DMS53 treated with DMSO at 0.1 percent for 48 hours (cell line): ENCODE measurements around the gene TLR3.
A peak's percentile ranks its signal among the peaks of the same experiment; 100 is the strongest.
"Not testable (repeated sequence)": the region's sequence is repeated elsewhere in the genome, so short reads cannot be mapped to it uniquely, and the experiment has no call there.

Source experiments
- DNase-seq: peaks from one replicate; lab custom pipeline; 2025; ENCODE audit not compliant: unreplicated experiment; lab: John Stamatoyannopoulos, UW

TLR3 gene

GRCh38 chr4:186047501-186047900, 21.5 kb upstream of the TLR3 start:
- not testable (repeated sequence) for DNase-seq

- DNase-seq: not testable (repeated sequence)
These were observed 18.8 kb upstream of the TLR3 start for GRCh38 chr4:186050135-186050534.

DNA sequence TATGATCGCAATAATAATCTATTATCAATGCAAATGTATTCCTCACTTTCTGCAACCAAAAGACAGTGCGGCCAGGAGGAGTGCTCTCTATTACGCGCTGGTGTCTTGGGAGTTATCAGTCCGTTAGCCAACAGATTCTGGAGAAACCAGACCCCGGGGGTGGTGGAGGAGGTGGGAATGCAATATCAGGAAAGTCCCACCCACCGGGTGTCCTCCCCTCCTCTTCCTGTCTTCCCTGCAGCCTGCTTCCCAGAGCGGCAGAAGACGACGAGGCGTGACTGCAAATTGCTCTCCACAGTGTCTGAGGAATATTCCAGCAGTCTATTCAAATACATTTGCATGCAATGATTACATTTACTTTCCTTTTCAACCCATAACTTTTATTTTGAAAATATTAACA, 17.9 kb upstream of the TLR3 start:
- no peak for DNase-seq

DNA sequence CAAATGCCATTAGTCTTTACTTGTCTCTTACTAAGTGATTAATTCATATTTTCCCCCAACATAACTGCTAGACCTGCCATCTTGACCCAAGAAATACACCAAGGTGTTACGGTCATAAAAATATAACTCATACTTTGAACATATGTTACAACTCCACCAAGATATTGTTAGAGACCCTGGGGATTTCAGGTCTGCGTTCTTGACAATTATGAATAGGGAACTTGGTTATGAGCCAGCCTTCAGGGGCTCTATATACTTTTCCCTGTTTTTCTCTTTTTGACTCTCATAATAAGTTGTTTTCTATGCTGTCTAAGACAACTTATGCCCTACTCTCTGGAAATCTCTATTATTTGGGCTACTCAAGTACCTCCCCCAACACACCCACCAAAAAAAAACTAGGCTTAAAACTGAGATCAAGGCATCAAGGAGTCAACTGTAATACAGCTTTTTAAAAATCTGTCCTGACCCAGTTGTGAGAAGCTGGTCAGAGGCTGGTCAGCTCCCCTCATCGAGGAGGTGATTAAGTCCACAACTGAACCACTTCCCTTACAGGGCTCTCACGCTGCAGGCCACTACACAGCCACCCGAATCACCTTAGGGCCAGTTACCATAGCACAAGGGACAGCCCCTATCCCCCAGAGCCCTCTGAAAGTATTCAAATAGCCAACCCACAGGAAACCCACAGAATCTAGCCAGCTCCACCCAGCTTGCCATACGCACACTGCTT, 10.5 kb upstream of the TLR3 start:
- DNase-seq: no peak

DNA sequence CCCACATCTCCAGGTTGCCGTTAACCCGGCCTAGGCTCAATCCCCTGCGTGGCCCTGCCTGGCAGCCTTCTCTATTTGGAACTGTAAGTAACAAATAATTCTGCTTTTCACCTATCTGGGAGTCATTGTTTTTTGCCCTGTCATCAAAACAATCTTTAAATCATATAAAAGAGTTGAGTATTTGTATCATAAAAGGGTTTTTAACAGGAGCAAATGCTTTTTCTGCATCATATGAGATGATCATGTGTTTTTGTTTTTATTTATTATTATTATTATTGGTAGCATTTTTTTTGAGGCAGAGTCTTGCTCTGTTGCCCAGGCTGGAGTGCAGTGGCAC, 10.0 kb upstream of the TLR3 start:
- DNase-seq: no peak

DNA sequence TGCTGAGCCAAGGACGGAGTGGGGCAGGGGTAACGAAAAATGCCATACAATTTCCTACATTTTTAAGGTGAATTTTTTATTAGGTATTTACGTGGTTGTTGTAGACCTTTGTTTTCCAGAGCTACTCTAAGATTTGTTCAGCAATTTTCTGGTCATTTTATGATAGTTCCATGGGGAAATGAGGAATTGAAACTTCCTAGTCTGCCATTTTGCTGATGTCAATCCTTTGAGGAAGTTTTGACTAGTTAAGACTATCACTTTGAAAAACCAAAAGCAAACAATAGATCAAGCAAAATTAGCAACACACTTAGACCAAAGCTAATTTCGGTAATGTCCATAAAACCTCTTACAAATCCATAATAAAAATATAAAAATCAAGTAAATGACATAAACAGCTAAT, 7.0 kb upstream of the TLR3 start:
- no peak for DNase-seq

GRCh38 chr4:186067757-186068385, 1.1 kb upstream of the TLR3 start:
- peak; percentile 84 for DNase-seq

DNA sequence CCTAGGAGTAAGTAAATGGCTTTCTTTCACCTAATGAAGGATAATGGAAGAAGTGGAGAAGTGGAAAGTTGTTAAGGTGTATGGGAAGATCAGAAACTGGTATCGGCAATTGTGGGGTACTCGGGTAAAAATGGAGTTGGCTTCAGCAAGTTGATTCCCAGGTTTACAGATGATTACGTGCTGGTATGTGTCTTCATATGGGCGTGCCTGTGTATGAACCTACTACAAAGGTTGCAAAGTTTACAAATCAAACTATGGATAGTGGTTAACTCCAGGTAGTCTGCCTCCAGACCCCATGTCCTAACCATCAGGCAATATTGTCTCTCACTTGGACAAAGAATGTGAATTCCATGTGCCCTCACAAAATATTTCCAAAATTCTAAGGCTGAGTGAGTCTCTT, 773 bp downstream of the TLR3 start:
- DNase-seq: no peak

DNA sequence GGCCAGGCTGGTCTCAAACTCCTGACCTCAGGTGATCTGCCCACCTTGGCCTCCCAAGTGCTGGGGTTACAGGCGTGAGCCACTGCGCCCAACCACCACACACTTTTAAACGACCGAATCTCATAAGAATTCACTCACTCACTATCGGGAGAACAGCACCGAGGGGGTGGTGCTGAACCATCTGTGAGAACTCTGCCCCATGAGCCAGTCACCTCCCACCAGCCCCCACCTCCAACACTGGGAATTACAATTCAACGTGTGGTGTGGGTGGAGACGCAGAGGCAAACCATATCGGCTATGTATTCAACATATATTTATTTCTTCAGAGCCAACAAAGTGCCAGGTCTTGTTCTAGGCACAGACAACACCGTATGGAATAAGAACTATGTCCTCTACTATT, 3.6 kb downstream of the TLR3 start:
- DNase-seq: no peak

DNA sequence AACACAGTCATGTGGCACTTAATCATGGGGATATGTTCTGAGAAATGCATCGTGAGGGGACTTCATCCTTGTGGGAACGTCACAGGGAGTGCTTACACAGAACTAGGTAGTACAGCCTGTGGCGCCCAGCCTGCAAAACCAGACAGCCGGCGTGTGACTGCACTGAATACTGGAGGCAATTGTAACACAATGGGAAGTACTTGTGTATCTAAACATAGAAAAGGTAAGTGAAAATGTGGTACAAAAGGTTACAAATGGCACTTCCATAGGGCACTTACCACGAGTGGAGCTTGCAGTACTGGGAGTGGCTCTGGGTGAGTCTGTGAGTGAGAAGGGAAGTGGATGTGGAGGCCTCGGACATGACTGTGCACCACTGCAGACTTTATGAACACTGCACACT, 5.2 kb downstream of the TLR3 start:
- DNase-seq: no peak

DNA sequence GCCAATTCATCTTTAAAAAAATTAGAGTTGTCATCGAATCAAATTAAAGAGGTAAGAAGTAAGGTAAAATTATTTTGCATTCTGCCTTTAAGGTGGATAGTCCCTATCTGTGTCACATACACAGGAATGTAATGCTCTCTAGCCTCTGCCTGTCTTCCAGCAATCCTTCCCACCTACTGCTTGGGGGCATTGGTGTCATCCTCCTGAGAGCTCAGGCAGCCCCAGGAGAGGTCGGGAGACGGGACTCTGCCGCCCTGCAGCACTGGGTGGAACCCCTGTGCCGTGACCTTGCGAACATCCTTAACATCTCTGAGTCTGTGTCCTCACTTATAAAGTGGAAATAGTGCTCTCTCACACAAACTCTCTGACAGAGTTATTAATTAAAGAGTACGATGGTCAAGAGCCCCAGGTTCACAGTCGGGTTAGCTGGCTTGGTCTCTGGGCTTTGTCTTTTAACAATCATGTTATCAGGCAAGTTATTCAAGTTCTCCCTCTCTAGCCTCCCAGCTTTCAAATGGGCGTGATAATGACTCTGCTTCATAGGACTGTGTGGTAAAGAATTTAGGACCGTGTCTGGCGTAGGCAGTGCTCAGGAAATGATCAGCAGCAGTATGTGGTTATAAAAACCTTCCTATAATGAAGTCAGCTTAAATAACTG, 10.2 kb downstream of the TLR3 start:
- no peak for DNase-seq

GRCh38 chr4:186079694-186080093, 10.7 kb downstream of the TLR3 start:
- DNase-seq: no peak

DNA sequence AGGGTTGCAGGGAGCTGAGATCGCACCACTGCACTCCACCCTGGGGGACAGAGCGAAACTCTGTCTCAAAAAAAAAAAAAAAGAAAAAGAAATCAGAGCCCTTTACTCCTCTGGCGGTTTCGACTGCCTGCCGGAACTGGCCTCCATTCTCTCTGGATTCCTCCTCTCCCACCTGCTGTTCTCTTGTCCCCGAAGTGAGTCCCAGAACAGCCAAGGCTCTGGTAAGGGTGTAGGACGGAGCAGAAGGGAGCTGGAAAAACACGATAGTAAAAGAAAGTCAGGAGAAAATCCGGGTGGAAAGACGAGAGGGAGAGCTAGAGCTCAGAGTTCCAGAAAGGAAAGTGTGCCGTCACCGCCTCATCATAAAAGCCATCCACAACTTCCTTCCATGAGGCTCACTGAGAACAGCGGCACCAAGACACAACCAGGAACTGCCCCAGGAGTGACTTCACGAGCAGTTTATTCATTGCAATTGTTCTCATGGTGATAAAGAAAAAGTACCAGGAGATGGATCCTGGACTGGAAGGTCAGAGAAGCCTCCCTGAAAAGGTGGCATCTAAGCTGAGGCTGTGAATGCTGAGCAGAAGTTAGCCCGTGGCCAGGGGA, 12.3 kb downstream of the TLR3 start:
- DNase-seq: no peak

- no peak for DNase-seq
These were observed 13.3 kb downstream of the TLR3 start for GRCh38 chr4:186082221-186082620.

GRCh38 chr4:186088523-186088922, 19.6 kb downstream of the TLR3 start:
- no peak for DNase-seq

GRCh38 chr4:186092296-186092695, 23.3 kb downstream of the TLR3 start:
- DNase-seq: no peak

- no peak for DNase-seq
These were observed 26.4 kb downstream of the TLR3 start for GRCh38 chr4:186095406-186095805.

DNA sequence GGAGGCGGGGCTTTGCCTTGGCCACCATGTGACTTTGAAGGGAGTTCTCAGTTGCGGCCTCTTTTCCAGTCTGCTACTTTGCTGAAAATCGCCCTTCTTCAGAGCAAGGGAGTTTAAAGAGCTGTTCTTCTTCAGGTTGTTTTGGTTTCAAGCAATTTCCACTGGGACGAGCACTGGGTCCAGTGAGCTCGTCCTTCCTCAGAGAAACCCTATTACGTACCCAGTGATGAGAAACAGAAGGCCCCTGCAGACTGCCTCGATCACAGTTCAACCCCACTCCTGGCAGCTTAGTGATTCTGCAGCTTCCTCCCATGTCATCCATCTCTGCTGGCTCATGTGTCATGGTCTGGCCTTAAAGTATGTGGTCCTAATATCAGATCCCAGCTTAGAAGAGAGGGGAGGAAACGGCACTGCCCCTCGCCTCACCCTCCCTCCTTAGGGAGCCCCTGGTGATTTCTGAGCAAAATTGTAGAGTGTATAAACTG, 27.8 kb downstream of the TLR3 start:
- no peak for DNase-seq

GRCh38 chr4:186097386-186097785, 28.4 kb downstream of the TLR3 start:
- no peak for DNase-seq

- no peak for DNase-seq
These were observed 34.0 kb downstream of the TLR3 start for GRCh38 chr4:186102931-186103330.

DNA sequence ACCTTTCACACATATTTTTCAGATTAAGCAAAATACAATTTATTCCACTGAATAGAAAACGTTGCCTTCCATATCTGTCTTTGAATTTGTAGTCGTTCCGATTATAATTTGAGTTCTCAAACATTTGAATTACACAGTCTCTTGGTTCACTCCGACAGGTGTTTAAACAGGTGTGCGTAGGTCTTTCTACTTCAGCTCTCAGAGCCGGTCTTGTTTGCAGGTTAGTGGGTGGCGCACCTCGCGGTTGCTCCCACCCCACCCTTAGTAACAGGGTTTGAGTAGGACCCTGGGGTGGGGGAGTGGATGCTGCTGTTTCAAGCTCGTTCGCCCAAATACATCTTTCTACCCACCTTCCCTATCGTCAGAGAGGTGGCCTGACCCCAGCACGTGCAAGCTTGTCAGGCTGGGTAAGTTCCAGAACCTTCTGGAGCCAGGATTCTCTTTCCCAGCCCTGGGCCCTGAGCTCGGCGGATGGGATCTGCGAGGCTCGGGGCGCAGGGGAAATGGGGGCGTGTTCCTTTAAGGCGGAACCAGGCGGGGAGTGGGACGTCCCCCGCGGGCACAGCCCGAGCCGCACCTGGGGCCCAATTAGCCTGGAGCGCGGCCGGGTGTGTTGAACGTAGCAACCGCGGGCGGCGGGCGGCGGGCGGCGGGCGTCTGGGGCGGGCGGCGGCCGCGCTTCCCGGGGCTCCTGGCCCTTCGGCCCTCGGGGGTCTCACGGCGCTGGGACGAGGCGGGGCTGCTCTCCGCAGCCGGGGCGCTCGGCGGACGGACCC, 35.3 kb downstream of the TLR3 start, which contains the start of gene FAM149A:
TSS of gene FAM149A (plus strand) at position 591 of the 776 bp plus-strand sequence.
- DNase-seq: peak; percentile 32
